HG03575 (cell line): ENCODE results near the gene CYP4F12.
"Not testable (repeated sequence)": the region's sequence is repeated elsewhere in the genome, so short reads cannot be mapped to it uniquely, and the experiment has no call there.

ENCODE experiments used
- ATAC-seq: cut with Tn5 transposase; IDR thresholded peaks from one replicate; pipeline ENCODE4 v1.9.1; 2021; ENCODE audit not compliant: unreplicated experiment, insufficient number of reproducible peaks, low FRiP score; ENCODE audit errors: extremely low read depth

Gene CYP4F12

DNA sequence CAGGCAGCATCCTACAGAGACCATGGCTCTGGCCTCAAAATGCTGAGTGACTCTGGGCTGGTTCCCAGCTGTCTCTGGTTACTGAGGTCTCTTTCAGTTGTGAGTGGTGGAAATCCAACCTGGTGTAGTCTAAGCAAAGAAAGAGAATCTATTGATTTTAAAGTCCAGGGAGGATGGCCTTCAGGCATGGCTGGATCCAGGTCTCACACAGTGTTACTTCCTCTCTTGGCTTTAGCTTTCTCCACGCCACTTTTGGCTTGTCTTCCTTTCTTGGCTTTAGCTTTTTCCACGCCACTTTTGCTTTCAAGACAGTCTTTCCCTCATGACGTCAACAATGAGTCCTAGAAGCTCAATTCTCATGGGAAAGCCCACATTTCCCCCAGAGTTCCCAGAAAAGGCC lies 28.1 kb upstream of the CYP4F12 start:
- no peak for ATAC-seq

DNA sequence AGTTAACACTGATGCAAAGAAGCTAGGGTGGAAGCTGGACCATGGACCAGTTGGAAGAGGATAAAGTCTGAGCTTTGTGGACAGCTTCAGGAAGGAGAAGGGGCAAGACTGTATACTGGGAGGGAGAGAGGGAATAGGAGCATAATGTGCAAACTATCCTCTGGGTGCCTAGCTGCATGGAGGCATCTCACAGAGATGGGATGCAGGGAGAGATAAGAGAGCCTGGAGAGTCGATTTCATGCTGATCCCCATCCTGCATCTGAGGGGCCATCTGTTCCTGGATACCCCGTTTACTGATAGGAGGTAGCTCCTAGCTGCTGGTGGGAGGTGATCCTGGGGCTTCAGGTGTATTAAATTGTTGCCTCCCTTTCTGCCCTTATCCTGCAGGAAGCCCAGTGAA lies 23.4 kb upstream of the CYP4F12 start:
- ATAC-seq: no peak

DNA sequence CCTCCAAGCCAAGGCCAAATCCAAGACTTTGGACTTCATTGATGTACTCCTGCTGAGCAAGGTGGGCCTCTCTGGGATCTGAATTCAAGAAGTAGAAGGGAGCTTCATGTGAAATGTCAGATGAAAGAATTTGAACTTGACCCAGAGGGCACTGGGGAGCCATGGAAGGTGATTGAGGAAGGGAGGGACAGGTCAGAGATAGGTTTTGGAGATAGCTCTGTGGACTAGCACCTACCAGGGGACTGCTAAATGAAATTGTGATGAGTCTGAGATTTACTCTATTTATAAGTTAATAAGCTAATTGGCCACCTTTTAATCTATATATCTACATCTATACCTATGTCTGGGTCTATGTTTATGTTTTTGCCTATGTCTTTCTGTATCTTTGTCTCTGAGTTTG lies 22.8 kb upstream of the CYP4F12 start:
- not testable (repeated sequence) for ATAC-seq

DNA sequence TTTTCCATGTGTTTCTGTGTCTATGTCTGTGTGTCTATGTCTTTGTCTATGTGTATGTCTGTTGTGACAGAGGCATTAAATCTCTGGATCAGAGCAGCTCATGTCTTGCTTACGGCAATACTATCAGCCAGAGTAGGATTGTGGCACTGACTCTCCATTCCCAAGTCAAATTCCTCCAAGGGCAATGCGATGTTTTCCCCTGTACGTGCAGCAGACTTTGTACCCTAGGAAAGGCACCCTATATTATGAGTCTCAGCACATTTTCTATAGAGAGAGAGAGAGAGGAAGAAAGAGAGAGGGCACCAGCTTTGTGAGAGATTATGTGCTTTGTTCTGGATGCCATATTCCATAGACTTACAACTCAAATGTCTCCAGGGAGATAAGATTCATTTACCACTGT lies 21.1 kb upstream of the CYP4F12 start:
- no peak for ATAC-seq

DNA sequence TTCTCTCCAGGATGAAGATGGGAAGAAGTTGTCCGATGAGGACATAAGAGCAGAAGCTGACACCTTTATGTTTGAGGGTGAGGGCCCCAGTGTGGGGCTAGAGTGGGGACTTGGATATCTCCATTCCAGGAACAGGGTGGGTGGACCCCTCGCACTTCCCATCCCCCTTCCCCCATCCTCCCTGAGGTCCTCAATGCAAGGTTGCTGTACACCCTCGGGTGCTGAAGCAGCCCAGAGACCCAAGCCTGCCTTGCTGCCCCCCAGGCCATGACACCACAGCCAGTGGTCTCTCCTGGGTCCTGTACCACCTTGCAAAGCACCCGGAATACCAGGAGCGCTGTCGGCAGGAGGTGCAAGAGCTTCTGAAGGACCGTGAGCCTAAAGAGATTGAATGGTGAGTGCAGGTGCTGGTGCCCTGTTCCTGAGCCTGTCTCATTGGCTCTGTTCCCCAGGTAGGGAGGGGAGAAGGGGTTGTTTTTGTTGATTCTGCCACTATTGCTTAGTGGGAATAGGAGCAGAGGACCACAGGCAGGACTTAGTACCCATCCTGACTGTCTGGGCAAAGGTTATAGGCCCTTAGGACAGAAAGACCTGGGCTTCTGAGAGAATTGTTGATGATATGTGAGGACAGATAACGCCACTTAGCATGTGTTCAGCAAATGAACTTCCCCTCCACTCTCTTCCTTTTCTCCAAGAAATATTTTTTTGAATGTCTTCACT lies 20.2 kb upstream of the CYP4F12 start:
- no peak for ATAC-seq

DNA sequence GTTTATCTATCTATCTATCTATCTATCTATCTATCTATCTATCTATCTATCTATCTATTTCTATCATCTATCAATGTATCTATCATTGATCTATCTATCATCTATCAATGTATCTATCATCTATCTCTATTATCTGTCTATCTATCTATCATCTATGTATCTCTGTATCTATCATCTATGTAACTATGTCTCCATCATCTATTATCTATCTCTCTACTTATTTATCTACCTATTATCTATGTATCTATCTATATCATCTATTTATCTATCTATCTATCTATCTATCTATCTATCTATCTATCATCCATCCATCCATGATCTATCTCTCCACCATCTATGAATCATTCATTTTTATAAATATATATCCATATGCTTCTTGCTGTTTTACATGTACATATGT lies 16.4 kb upstream of the CYP4F12 start:
- no peak for ATAC-seq

DNA sequence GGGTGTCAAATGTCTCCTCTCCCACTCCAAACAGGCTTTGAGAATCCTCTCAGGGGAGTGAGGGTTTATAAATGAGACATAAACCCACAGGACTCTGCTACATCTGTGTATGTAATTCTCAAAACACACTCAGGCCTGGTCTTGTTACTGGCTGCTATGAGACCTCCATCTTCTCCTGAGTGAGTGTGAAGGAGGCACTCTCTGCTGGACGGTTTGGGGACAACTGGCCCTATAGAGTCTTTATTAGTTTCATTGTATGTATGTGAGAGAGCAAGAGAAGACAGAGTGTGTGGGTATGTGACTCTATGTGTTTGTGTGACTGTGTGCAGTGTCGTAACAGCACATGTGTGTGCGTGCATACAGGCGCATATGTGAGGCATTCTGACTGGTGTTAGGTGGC lies 9.6 kb upstream of the CYP4F12 start:
- no peak for ATAC-seq

DNA sequence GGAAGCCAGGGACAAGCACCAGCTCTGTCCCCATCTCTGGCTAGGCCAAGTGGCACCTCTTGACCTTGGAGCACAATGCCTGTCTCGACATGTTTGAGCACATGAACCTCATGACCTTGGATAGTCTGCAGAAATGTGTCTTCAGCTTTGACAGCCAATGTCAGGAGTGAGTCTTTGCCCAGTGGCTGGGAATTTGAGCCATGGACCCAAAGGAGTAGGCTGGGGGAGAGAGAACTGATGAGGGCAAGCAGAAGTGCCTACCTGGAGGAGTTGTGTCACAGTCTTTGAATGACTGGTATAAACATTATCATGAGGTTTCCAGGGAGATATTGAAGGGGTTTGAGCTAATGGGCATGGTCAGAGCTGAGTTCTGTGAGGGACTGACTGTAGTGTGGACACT lies 6.7 kb upstream of the CYP4F12 start:
- ATAC-seq: no peak

DNA sequence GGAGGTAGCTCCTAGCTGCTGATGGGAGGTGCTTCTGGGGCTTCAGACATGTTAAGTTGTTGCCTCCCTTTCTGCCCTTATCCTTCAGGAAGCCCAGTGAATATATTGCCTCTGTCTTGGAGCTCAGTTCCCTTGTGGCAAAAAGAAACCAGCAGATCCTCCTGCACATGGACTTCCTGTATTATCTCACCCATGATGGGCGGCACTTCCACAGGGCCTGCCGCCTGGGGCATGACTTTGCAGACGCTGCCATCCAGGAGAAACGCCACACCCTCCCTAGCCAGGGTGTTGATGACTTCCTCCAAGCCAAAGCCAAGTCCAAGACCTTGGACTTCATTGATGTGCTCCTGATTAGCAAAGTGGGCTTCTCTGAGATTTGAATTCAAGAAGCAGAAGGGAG lies 6.0 kb upstream of the CYP4F12 start:
- ATAC-seq: no peak

DNA sequence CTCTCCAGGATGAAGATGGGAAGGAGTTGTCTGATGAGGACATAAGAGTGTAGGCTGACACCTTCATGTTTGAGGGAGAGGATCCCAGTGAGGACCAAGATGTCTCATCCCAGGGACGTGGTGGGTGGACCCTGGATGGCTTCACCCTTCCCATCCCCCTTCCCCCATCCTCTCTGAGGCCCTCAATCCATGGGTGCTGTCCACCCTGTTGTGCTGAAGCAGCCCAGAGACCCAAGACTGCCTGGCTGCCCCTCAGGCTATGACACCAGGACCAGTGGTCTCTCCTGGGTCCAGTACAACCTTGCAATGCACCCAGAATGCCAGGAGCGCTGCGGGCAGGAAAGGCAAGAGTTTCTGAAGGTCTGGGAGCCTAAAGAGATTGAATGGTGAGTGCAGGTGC lies 3.4 kb upstream of the CYP4F12 start:
- no peak for ATAC-seq

DNA sequence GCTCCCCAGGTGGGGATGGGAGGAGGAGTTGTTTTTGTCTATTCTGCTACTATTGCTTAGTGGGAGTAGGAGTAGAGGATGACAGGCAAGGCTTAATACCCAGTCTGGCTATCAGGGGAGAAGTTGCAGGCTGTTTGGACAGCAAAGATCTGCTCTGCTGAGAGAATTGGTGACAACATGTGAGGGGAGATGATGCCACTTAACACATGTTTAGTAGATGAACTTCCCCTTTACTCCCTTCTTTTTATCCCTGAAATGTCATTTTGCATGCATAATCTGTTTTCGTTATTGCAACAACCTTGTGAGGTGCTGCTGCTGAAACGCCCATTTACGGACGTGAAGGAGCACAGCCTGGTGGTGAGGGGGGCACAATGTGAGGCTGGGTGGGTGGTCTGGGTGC lies 3.0 kb upstream of the CYP4F12 start:
- ATAC-seq: no peak

DNA sequence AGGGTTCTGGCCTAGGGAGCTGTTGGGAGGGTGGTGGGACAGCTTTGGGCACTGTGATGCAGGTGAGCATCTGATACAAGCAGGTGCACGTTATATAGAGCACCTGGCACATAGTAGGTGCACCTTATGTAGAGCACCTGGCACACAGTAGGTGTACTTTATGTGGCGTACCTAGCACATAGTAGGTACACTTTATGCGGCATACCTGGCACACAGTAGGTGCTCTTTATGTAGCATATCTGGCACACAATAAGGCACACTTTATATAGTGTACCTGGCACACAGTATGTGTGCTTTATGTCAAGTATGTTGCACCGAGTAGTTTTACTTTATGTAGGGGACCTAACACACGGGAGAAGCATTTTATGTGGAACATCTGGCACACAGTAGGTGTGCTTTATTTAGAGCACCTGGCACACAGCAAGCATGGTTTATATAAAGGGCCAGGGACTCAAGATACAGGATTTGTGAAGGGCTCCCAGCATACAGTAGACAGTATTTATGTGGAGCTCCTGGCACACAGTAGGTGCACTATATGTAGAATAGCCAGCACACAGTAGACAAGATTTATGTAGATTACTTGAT lies 1.6 kb upstream of the CYP4F12 start:
- ATAC-seq: no peak

DNA sequence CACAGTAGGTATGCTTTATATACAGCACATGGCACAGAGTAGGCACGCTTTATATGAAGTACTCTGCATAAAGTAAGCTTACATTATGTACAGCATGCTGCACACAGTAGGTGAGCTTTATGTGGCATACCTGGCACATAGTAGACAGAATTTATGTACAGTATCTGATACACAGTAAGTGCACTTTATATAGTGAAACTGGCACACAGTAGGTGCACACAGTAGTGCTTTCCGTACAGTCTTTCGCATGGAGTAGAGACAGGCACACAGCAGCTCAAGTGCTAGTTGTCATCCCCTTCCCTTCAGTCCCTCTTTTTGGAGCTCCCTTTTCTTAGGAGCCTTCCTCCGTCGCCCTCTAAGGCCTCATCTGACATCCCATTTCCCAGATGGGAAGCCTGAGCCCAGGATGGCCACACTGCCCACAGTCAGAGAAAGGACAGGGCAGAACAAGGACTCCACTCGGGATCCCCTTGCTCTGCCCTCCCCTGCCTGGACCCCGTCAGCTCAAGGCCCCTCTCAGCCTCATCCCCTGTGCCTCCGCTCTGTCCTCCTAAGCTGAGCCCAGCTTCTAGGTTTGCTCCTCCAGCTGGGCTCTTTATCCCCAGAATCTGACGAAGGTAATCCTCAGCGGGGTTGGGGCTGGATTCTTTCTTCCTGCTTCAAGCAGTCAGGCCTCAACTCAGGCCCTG lies 852 bp upstream of the CYP4F12 start:
- ATAC-seq: no peak

DNA sequence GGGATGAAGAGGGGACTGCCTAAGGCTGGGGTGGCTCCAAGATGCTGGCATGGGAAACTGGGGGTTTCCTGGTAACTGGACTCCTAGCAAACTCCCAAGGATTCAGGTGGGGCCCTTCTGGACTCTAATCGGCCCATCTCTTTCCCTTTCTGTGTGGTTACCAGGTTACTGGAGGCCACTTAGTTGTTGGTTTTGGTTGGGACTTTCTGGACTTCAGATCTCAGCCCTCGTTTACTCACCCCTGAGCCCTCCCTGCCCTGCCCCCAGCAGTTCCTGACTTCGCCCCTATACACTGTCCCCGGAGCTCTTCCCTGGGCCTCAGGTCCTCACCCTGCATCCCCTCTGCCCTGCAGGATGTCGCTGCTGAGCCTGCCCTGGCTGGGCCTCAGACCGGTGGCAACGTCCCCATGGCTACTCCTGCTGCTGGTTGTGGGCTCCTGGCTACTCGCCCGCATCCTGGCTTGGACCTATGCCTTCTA lies 328 bp downstream of the CYP4F12 start:
- ATAC-seq: no peak

DNA sequence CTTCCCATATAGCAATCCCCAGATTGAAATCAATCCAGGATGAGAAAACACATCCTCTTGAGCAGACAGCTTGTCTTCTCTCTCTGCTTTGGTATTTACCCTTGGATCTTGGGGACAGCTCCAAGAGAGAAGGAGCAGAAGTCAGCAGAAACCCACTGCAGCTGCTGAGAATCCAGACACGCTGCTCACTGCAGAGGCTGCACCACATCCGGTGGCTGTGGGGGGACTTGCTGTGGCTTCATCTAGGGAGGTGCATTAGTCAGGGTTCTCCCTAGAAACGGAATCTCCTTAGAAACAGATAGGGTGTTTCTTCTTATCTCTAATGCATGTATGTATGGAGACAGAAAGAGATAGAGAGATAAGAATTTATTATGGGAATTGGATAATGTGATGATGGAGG lies 2.7 kb downstream of the CYP4F12 start:
- no peak for ATAC-seq

DNA sequence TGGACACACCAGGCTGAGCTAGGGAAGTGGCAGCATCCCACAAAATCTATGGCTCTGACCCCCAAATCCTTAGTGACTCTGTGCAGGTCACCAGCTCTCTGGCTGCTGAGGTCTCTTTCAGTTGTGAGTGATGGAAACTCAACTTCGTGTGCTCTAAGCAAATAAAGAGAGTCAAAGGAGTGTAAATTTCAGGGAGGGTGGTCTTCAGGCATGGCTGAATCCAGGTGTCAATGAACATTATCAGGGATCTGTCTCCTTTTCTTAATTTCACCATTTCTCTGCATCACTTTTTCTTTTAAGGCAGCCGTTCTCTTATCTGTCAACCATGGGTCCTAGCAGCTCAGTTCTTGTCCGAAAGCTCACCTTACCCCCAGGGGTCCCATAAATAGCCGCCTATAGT lies 6.2 kb downstream of the CYP4F12 start:
- no peak for ATAC-seq

DNA sequence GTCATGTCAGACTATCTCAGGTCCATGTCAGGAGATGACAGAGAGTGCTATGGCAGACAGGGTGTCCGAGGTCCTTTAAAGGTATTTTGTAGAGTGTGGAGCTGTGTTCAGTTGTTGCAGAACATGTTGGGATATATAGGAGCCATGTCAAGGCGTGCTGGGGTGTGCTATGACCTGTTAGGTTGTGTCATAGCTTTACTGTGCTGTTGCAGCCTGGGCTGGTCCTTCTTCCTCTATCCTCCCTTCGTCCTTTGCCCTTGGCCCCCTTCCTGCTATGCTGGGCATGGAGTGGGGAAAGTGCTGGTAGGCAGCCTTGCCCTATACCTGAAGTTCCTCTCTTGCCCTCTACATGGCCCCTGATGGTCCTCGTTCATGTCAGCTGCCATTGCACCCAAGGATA lies 7.0 kb downstream of the CYP4F12 start:
- ATAC-seq: not testable (repeated sequence)

DNA sequence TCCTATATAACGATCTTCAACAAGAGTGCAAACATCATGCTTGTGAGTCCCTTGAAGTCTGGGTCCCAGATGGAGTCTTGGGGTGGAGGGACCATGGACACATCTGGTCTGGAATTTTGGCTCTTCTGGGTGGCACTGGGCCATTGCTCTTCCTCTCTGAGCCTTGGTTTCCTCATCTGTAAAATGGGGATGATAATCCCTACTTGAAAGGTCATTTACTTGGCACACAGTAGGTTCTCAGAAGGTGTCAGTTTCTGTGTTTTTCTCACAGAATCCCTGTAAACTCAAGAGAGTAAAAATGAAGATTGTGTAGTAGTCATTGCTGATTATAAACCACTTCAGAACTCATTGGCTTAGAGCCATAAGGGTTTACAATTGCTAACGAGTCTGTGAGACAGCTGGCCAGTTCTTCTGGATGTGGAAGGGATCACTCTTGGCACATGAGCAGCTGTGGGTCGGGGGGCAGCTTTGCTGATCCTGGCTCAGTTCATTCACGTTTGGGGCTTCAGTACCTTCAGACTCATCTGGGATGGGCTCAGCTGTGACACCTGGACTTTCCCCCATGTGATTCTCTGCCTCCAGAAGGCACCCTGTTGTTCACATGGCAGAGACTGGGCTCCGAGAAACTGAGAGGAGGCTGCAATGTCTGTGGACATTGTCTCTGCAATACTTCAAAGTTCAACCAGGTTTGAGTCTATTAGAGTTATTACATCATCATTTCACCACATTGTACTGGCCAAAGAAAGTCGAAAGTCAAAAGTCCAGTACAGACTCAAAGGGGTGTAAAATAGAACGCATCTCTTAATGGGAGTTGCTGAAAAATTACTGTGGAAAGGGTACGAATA lies 7.8 kb downstream of the CYP4F12 start:
- ATAC-seq: no peak

DNA sequence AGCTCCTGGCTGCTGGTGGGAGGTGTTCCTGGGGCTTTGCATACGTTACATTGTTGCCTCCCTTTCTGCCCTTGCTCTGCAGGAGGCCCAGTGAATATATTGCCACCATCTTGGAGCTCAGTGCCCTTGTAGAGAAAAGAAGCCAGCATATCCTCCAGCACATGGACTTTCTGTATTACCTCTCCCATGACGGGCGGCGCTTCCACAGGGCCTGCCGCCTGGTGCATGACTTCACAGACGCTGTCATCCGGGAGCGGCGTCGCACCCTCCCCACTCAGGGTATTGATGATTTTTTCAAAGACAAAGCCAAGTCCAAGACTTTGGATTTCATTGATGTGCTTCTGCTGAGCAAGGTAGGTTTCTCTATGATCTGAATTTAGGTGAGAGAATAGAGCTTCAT lies 10.5 kb downstream of the CYP4F12 start:
- ATAC-seq: no peak

DNA sequence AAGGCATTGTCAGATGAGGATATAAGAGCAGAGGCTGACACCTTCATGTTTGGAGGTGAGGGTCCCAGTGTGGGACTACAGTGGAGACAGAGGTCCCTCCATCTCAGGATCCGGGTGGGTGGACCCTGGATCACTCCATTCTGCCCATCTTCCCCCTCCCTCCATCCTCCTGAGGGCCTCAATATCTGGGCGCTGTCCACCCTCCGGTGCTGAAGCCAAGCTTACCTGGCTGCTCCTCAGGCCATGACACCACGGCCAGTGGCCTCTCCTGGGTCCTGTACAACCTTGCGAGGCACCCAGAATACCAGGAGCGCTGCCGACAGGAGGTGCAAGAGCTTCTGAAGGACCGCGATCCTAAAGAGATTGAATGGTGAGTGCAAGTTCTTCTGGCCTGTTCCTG lies 11.9 kb downstream of the CYP4F12 start:
- no peak for ATAC-seq
